Measurements from ENCODE around the gene BCL2.
"Not testable (repeated sequence)": the region's sequence is repeated elsewhere in the genome, so short reads cannot be mapped to it uniquely, and the experiment has no call there.

Gene BCL2

DNA sequence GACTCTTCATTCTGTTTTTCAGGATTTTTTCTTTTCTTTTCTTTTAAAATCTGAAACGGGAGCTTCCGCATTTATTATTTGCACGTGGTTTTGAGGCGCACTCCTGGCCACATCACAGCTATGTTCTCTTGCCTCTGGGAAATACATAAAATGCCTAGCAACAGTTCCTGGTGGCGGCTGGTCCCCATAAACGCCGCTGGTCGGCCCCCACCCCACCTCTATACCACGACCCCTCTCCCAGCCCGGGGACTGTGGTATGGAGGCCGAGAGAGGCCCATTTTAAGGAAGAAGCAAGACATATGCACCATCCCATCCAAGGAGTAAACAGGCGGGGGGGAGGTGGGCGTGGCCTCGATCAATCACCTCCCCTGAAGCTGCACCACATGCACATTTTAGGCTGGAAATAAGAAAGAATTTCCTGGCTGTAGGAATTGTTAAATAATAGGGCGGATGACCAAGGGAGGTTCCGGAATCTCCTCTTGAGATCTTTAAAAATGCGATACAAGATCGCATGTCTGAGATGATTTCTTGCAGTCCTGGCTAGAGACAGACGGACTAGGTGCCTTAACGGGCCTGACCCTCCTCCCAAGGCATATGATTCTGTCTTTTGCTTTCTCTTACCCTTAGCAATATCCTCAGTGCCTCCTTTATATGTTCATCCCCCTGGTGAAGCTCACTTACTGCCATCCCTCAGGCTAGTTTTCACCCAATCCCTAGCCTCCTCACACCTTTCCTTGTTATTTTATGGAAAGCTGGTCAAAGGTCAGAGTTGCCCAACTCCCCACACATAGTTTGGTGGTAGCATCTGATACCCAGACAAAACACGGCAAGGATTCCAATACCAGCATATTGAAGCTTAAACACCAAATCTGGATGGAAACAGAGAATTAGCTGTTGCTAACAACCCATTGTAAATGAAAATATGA is 82.4 kb downstream of the BCL2 start:
- in situ Hi-C loops (cut with MboI; ENCODE audit: low sequenced_read_pairs), result no loop called here

DNA sequence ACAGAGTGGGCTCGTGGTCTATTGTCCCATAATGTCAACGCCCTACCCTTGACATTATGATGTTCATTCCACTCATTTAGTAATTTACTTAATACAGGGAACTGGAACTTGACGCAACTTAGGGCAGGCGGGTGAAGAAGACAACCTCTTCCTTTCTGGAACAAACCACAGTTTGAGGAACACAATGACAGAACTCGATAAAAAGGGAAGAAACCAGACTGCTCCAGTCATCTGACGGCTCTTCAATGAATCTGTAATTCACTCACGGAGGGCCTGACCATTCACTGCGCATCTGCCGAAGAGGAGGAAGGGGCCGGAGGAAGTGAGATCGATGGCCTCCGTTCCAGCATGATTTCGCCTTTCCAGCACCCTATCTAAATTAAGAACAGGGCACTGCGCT is 83.2 kb downstream of the BCL2 start:
- in situ Hi-C loops (cut with MboI; ENCODE audit: low sequenced_read_pairs), result no loop called here

DNA sequence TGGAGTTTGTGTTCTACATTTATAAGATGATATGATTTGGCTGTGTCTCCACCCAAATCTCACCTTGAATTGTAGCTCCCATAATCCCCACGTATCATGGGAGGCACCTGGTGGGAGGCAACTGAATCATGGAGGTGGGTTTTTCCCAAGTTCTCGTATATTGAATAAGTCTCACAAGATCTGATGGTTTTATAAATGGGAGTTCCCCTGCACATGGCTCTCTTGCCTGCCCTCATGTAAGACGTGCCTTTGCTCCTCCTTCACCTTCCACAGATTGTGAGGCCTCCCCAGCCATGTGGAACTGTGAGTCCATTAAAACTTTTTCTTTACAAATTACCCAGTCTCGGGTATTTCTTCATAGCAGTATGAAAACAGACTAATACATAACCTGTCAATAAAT is 83.6 kb downstream of the BCL2 start:
- in situ Hi-C loops (cut with MboI; ENCODE audit: low sequenced_read_pairs), result not testable (repeated sequence)

DNA sequence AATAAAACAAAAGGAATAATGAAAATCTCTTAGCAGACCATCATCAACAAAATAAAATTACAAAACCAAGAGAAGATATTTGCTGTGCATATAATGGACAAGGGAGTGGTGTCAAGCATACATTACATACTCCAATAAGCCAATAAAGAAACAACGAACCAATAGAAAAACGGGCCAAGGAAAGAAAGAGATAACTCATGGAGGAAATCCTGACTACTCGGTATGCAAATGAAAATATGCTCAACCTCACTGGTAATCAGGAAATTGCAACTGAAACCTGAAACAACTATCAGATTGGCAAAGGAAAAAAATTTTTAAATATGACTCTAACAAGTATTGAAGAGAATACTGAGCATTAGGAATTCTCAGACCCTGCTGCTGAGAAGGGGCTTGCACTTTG is 84.7 kb downstream of the BCL2 start:
- in situ Hi-C loops (cut with MboI; ENCODE audit: low sequenced_read_pairs), result no loop called here

DNA sequence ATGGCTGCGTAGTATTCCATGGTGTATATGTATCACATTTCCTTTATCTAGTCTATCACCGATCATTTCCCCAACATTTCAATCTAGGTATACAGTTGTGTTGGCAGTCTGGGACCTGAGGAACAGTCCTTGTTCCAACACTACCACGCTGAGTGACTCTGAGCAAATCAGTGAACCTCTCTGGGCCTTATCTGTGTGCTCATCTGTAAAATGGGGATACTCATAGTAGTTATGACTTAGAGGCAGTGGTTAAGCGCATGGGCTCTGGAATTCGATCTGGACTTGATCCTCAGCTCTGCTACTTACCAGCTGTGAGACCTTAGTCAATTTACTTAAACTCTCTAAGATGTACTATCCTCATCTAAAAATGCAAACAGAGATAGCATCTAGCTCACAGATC is 85.1 kb downstream of the BCL2 start:
- in situ Hi-C loops (cut with MboI; ENCODE audit: low sequenced_read_pairs), result no loop called here

DNA sequence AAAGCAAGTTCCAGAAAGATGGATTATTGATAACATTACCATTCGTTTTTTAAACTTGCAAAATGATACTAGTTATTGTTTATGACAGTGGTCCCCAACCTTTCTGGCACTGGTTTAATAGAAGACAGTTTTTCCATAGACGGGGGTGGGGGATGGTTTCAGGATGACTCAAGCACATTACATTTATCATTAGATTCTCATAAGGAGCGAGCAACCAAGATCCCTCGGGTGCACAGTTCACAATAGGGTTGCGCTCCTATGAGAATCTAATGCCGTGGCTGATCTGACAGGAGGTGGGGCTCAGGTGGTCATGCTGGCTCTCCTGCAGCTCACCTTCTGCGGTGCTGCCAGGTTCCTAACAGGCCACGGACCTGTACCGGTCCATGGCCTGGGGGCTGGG is 86.2 kb downstream of the BCL2 start:
- in situ Hi-C loops (cut with MboI; ENCODE audit: low sequenced_read_pairs), result no loop called here

DNA sequence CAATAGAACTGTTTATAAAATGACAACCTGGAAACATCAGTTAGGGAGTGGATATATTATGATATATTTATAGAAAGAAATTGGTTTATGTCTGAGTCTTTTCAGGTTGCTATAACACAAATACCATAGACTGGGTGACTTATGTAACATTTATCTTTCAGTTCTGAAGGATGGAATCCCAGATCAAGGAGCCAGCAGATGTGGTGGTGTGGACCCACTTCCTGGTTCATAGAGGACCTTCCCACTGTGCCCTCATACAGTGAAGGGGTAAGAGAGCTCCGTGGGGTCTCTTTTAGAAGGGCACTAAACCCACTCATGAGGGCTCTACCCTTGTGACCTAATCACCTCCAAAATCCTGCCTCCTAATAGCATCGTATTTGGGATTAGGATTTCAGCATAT is 86.7 kb downstream of the BCL2 start:
- in situ Hi-C loops (cut with MboI; ENCODE audit: low sequenced_read_pairs), result no loop called here

DNA sequence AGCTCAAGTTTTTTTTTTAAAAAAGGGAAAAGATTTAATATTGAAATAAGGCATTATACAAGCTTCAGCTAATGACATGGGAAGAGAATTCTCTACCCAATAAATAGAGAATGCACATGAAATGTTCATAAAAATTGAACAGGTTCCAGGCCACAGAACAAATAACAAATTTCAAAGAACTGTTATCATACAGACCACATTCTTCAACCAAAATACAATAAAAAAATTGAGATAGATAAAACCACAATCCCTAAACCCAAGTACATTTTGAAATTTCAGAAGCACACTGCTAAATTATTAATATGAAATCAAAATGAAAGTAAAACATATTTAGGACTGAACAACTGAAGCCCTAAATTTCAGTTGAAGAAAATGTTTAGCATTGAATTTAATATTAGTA is 89.6 kb downstream of the BCL2 start:
- in situ Hi-C loops (cut with MboI; ENCODE audit: low sequenced_read_pairs), result no loop called here

DNA sequence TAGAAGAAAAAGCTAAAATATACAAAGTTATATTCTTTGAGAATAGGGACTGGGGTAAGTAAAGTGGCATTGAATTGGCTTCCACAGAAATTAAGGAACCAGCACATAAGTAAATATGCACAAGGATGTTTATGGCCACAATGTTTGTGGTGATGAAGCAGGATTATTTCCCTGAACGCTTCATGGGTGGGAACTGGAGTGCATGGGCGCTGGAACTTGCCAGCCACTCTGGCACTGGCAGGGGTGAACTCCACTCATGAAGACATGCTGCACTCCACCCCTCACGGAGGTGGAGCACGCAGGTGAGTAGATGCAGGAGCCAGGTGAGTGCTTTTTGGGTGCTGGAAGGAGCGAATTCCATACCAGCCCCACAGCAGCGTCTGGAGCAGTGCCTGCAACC is 94.1 kb downstream of the BCL2 start:
- in situ Hi-C loops (cut with MboI; ENCODE audit: low sequenced_read_pairs), result no loop called here

DNA sequence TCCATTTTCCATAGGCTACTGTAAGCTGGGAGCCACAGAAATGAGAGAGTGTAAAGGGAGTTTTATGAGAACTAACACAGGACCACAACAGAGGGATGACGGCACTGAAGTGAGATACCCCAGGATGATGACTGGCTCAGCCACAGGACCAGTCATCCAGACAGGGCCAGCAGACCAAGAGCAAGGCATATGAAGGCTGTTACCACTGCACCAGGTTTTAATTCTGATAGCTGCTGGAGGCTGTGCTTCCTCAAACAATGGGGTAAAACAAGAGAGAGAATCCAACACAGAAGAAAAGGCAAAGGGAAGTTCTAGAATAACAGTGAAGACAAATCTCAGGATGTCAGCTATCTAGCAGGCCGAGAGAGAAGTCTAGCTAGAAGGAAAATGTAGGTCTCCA is 94.9 kb downstream of the BCL2 start:
- in situ Hi-C loops (cut with MboI; ENCODE audit: low sequenced_read_pairs), result no loop called here

DNA sequence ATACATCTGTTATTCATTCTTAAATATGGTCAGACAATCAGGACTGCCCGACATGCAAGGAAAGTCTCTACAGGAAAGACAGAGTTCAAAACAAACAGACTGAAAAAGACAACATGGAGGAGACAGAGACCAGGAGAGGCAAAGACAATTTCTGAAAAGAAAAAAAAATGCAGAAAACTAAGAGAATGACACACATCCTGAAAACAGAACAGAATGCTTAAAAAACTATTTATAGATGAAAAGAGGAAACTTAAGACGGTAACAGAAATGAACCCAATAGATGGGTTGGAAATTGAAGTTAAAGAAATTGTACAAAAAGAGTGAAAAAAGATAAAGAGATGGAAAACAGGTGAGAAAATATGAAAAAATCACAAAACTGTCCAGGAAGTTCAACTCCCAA is 95.7 kb downstream of the BCL2 start:
- in situ Hi-C loops (cut with MboI; ENCODE audit: low sequenced_read_pairs), result no loop called here

DNA sequence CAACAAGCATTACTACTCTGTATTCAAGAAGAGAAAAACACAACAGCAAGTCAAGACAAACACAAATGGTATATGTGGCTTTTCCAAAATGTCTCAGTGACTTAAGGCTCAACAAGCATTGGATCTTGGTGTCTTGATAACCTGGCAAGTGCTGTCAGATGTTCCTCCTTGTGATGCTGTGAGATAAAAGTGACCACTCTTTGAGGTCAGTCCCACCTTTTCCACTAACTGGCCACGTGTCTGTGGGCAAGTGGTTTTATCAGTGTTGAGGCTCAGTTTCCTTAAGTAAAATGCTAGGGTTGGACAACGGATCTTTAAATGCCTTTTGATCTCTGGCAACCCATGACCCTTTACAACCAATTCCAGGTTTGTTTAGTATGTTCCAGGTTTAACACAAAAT is 98.7 kb downstream of the BCL2 start:
- in situ Hi-C loops (cut with MboI; ENCODE audit: low sequenced_read_pairs), result no loop called here

DNA sequence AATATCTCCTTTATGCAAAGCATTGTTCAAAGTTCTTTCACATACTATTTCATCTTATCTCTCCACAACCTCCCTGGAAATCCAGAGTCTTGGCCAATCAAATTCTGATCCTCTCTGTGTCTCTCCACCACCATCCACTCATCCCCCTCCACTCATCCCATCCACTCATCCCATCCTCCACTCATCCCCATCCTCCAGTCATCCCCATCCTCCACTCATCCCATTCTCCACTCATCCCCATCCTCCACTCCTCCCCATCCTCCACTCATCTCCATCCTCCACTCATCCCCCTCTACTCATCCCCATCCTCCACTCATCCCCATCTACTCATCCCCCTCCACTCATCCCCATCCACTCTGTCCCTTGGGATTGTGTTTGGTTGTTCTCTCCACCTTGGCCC is 101.1 kb downstream of the BCL2 start:
- in situ Hi-C loops (cut with MboI; ENCODE audit: low sequenced_read_pairs), result no loop called here

DNA sequence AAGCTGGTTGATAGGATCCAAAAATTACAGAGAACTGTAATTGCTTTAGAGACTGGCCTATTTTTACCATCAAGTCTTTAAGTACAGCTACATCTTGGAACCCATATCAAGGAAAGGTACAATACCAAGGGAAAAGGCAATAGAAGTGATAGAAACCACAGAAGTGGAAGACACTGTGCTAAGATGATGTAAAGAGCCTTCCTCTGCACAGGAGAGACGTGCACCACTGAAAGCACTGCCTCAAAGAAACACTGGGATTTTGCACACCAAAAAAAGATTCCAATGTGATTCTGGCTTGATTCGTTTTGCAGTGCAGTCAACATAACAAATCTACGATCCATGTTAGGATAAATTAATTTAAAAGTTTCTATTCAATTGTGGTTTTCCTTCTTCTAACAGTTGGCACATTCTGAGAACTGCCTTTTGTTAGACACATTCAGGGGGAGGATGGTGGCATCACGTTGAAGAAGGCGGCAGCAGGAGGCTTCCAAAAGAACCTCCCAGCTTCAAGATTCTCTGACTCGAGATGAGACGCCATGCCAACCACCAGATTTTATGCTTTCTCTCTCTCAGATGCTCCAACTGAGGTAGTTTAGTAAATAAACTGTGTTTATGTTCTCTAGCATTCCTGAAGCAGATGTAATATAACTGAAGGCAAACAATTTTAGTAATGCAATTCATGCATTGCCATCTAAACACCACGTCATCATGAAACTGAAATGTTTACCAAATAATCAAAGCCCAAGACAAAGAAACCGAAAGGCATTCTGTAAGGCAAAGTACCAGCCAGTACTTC is 102.9 kb downstream of the BCL2 start:
- in situ Hi-C loops (cut with MboI; ENCODE audit: low sequenced_read_pairs), result no loop called here

DNA sequence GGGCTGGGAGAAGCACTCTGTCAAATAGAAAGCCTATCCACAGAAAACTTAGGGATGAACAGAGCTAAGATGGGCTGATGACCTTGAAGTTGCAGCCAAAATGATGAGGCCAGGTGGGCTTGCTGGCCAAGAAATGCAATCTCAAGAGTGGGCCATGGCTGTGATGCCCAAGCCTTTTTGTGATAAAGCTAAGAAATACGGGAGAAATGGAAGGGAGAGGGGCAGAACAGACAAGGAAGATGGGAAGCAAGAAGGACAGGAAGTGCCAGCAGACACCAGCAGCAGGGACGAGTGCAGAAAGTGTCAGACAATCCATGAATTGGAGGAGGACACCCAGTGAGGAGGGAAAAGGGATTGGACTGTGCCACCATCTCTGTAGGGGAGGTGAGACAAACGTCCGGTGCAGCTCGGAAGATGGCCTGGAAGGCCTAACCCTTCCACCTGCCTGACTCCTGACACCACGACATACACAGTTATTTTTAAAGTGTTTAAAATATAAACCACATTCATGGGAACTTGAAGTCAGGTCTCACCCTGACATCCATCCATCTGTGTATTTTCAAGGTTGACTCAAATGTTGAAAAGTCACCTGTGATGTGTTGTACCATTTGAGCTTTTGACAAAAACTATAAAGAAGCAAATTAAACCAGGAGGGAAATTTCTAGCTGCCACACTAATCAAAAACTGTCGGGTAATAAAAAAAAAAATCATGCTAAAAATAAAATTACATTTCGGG is 105.5 kb downstream of the BCL2 start:
- in situ Hi-C loops (cut with MboI; ENCODE audit: low sequenced_read_pairs), result no loop called here

DNA sequence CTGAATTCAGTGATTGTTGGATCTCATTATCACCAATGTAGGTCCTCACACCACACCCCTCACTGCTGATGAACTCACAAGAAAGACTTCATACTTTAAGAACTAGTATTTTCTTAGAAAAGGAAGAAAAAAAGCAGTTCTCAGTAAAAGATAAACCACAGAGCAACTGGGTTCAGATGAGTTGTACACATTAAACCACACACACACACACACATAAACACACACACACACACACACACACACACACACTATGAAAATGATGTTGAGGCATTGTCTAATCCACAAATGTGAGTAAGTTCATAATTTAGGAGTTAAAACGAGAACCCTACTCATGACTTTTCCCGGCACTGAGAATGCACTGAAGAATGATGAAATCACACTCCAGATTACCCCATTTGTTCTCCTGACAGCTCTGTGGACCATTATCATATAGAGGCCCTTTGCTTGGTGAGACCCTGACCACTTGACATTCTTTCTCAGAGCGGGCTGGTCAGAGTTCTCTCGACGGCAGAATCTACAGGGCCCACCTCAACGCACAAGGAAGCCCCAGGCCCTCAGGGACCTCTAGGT is 106.2 kb downstream of the BCL2 start:
- in situ Hi-C loops (cut with MboI; ENCODE audit: low sequenced_read_pairs), result no loop called here

DNA sequence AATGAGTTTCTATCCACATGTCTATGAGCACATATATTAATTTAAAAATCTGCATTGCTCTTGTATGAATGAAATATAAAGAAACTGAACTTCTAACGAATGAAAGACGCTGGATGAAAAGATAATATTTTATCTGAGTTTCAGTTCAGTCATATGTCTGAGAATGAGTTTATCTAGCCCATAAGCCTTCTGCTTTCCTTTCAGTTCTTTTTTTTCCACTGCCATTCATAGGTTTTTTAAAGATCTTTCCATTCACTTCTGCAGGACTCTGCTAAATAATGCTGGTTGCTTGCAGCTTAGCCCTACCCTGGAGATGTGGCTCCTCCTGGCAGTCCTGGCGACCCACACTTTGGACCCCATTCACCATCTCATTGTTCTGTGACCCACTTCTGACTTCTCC is 109.0 kb downstream of the BCL2 start:
- in situ Hi-C loops (cut with MboI; ENCODE audit: low sequenced_read_pairs), result no loop called here

DNA sequence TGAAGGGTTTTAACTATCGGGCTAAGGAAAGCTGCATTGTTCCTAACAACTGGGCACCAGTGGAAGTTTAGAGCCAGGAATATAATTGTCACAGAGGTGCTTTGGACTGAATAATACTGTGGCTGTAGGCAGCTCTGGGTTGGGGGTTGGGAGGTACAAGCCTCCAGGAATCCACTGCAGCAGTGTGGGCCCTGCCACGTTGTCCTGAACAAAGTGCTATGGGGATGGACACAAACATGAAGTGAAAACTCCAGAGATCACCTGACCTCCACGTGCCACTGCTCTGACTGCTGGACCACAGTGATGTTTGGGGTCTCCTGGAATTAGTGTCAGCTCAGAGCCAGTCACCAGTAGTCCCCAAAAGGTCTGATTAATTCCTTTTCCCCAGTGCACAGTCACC is 110.9 kb downstream of the BCL2 start:
- in situ Hi-C loops (cut with MboI; ENCODE audit: low sequenced_read_pairs), result no loop called here

DNA sequence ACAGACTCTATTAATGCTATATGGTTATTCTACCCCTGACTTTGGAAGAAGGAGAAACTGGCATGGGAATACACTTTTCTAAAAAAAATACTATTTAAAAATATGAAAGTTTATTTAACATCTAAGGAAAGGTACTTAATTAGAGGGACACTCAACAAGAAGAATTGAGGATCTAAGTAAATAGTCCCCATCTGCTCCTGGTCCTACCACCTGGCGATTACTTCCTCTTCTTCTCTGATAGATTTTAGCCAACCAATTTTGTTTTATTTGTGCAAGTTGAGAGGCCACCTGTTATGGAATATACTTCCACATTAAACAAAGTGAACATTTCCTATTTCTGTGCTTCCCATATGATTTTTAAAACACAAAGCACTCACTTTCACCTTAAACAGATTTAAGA is 111.7 kb downstream of the BCL2 start:
- in situ Hi-C loops (cut with MboI; ENCODE audit: low sequenced_read_pairs), result no loop called here

DNA sequence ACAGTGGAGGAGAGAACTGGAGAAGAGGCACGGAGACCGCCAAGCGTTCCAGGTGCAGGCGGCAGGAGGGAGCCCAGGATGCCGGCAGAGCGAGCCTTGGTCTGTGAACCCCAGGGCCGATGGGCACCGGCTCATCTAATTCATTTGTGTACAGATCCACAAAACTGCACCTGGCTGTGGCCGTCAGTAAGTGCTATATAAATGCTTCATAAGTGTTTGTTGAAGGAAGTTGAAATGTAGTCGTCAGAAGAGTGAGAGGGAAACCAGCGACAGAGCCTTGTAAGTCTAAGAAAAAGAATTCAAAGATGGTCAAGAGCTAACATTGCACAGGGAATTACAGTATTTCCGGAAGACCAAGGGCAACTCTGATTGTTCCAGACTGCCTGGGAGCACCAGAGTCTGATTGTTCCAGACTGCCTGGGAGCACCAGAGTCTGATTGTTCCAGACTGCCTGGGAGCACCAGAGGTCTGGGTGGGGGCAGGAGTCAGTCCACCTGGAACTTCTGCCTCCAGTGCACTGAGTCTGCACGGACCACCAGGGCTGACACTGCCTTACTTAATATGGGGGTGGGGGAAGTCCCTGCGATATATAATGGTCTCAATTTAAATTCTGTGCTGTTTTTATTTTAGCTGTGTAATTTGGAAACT is 112.3 kb downstream of the BCL2 start:
- in situ Hi-C loops (cut with MboI; ENCODE audit: low sequenced_read_pairs), result no loop called here
